Gastrocnemius medialis (tissue), 4 donors: ENCODE data around the gene RBKS. TPM values are rescaled to one million over a fixed set of nuclear protein-coding genes. Genes with fewer than 3 reads are reported as not detected.

Experiments
- ATAC-seq, 2 donors: fragments of 150-250 bp; one replicate each; pipeline ENCODE4 v1.9.1; 2016
- DNase-seq, 2 donors: peaks; one replicate each; pipeline ENCODE4 v3.0.0-alpha.2; 2019
- H3K27ac ChIP-seq, 4 donors: fragments of 200-600 bp; sonication (generic); 1 replicate in 1 of 4; 2 replicates in 3 of 4; pipeline ENCODE4 v1.5.1; 2016 to 2018; ENCODE audit warnings: mild to moderate bottlenecking in 2 of 4, moderate library complexity in 1 of 4
- H3K27me3 ChIP-seq, 3 donors: fragments of 200-600 bp; sonication (generic) in 2 of 3; 1 replicate in 1 of 3; 2 replicates in 2 of 3; pipeline versions ENCODE4 v1.5.1 to v1.6.0; 2016 to 2019; ENCODE audit warnings: mild to moderate bottlenecking in 1 of 3, moderate library complexity in 1 of 3
- H3K36me3 ChIP-seq, 2 donors: fragments of 200-600 bp; sonication (generic) in 1 of 2; one replicate each; pipeline ENCODE4 v1.5.1; 2017 to 2018
- H3K4me1 ChIP-seq, 2 donors: fragments of 200-600 bp; sonication (generic) in 1 of 2; one replicate each; pipeline ENCODE4 v1.5.1; 2016 to 2017; ENCODE audit warnings: mild to moderate bottlenecking in 2 of 2
- H3K4me3 ChIP-seq, 4 donors: fragments of 200-600 bp; sonication (generic) in 3 of 4; 1 replicate in 1 of 4; 2 replicates in 3 of 4; pipeline ENCODE4 v1.5.1; 2016 to 2019; ENCODE audit warnings: mild to moderate bottlenecking in 2 of 4
- H3K9me3 ChIP-seq, 3 donors: fragments of 200-600 bp; sonication (generic) in 2 of 3; 1 replicate in 1 of 3; 2 replicates in 2 of 3; pipeline ENCODE4 v1.5.1; 2016 to 2019
- CTCF ChIP-seq, 5 experiments: fragments of 450-650 bp in 3 of 5; fragments of 200-600 bp in 2 of 5; sonication (generic) in 2 of 5; IDR thresholded peaks in 4 of 5; conservative IDR thresholded peaks in 1 of 5; 1 replicate in 4 of 5; 2 replicates in 1 of 5; pipeline ENCODE4 v1.5.1; 2016 to 2019; ENCODE audit warnings: antibody characterized with exemption in 5 of 5, mild to moderate bottlenecking in 3 of 5, moderate library complexity in 3 of 5
- POLR2A ChIP-seq, 2 donors: fragments of 450-650 bp; IDR thresholded peaks; one replicate each; pipeline ENCODE4 v1.6.1; 2017; ENCODE audit warnings: antibody characterized with exemption in 2 of 2, mild to moderate bottlenecking in 2 of 2, moderate library complexity in 2 of 2
- in situ Hi-C, 4 donors: fragments of 200-750 bp; cut with MboI; loops; one replicate each; pipeline versions ENCODE4 v1.15.0 to v1.8.0; 2017; ENCODE audit warnings: low sequenced_read_pairs in 4 of 4
- intact Hi-C: fragments of 100-400 bp; cut with DNase I; formaldehyde crosslinking; loops from one replicate; pipeline ENCODE4 v1.15.1; 2023; ENCODE audit warnings: low total_unique reads
- total RNA-seq, 4 donors: library from RNA; depleted of rRNA; stranded (reverse); fragments of >200 nt; gene quantifications; one replicate each; pipeline versions ENCODE4 v1.1.0 to v1.2.3, GENCODE V29; 2016

Gene RBKS
- total RNA-seq, 4 donors from 2014 or later: 0.41 to 5.4 (median 3.0) TPM

DNA sequence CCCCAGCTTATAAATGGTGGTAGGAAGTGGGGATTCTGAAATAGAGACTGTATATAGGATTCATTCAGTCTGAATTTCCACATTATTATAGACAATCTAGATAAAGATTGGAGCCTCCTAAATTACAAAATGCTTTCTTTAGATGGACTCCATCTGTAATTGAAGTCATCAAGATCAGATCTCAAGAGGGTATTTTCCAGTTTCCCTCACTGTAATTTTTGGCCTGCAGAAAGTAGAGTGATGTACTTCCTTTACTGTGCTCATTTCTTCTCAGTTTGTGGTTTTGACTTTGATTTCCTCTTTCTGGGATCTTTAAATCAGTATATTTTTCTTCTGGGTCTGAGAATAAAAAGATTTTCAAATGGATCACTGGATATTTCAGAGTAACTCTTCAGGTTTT lies 7.5 kb upstream of the RBKS start:
- peaks cover 13 to 20% of the 10 kb centered on the region in 2 donors for H3K4me1 ChIP-seq
- H3K27ac ChIP-seq: peak overlapping the region in 1 of 4 donors; percentile 81
- ATAC-seq (no peak), DNase-seq (no peak)
- H3K27me3 ChIP-seq: no peaks in the 10 kb centered on the region
- intact Hi-C loops: no loop called here
- in situ Hi-C loops: no loop called here
- no peaks in the 10 kb centered on the region for H3K9me3 ChIP-seq
- TF ChIP-seq CTCF (IDR thresholded peaks at IDR 0.05 in 4 of 5, conservative IDR thresholded peaks at IDR 0.05 in 1 of 5): no peak
- no peak for TF ChIP-seq POLR2A (IDR thresholded peaks at IDR 0.05)
- H3K36me3 ChIP-seq: peaks cover 0 to 14% of the 10 kb centered on the region in 2 donors
- no peak overlapping the region for H3K4me3 ChIP-seq

GRCh38 chr2:27893006-27893405 lies 2.8 kb upstream of the RBKS start:
- no peak for ATAC-seq
- Histone ChIP-seq H3K27me3 (no peaks in the 10 kb centered on the region), H3K27ac (peak overlapping the region; percentile 19 to 99 (median 58)), H3K9me3 (no peaks in the 10 kb centered on the region), H3K36me3 (peaks cover 0 to 14% of the 10 kb centered on the region in 2 donors), H3K4me3 (no peak overlapping the region), H3K4me1 (peaks cover 22 to 31% of the 10 kb centered on the region in 2 donors)
- no peak for DNase-seq
- TF ChIP-seq POLR2A (IDR thresholded peaks at IDR 0.05) (no peak), CTCF (IDR thresholded peaks at IDR 0.05 in 4 of 5, conservative IDR thresholded peaks at IDR 0.05 in 1 of 5) (no peak)
- in situ Hi-C loops (no loop called here), intact Hi-C loops (loop anchor here (5.0 kb wide), 3 partner anchors 181 to 309 kb away; no protein-coding TSS in a partner anchor)

DNA sequence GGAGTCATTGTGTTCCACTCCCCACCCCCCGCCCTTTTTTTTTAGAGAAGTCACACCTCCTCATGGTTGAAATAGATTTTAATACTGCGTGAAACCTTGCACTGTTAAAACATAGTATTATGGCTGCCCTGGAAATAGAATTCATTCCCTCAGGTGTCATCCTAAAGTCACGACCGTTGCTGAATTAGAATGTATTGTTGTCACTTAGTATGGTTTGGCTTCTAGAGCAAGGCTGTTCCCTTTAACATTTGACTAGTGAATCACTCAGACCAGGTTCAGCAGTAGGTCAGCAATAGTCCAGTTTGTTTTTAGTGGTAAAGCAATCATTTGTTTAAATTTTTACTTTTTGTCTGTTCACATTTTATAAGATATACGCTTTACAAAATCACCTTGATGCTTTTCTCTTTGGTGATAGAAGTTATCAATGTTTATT lies 1.5 kb upstream of the RBKS start:
- in situ Hi-C loops (no loop called here), intact Hi-C loops (loop anchor here (2.0 to 5.0 kb wide), 6 partner anchors 63 to 507 kb away; partner anchors contain the start of gene MRPL33)
- peaks cover 0 to 12% of the 10 kb centered on the region in 2 donors for H3K36me3 ChIP-seq
- H3K4me1 ChIP-seq: peaks cover 22 to 35% of the 10 kb centered on the region in 2 donors
- H3K27ac ChIP-seq: peak overlapping the region; percentile 94 to 99 (median 96)
- H3K4me3 ChIP-seq: peak overlapping the region; percentile 74 to 88 (median 83)
- DNase-seq (no peak), ATAC-seq (no peak)
- no peak for TF ChIP-seq CTCF (IDR thresholded peaks at IDR 0.05 in 4 of 5, conservative IDR thresholded peaks at IDR 0.05 in 1 of 5)
- TF ChIP-seq POLR2A (IDR thresholded peaks at IDR 0.05): no peak
- no peaks in the 10 kb centered on the region for H3K27me3 ChIP-seq
- no peaks in the 10 kb centered on the region for H3K9me3 ChIP-seq

DNA sequence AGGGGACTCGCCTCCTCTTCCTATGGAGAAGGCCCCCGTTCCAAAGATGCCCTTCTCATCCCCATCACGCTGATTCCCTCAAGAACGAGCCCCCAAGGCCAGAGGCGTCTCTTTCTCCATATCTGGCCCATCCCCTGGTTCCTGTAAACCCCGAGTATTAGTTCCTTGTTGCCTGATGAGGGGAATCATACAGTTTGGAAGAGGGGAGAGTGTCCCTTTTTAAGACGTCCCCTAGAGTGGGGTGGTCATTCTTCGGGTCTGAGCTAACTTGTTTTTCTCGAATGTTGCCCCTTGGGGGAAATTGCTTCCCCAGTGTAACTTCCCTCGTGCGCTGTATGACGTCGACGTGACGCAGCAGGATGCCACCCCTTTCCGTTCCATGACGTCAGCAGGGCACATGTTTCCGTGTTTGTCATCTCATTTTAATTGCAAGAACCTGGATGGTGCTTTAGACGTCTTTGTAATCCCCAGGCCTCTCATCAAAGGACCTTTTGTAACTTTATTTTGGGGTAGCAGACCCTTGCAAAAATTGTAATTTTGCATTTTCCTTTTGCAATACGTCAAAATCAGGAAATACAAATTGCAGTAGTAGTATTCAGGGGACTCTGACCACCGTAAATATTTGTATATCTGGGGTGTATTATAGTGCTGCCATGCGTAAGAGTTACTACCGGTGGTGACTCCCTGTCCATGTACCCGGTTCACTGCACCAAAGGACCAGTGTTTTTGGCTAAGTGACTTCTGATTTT lies 911 bp upstream of the RBKS start:
- DNase-seq (peak; percentile 67 to 70), ATAC-seq (peak; percentile 41 to 42)
- intact Hi-C loops (loop anchor here (2.0 to 5.0 kb wide), 6 partner anchors 64 to 508 kb away; partner anchors contain the start of gene MRPL33), in situ Hi-C loops (no loop called here)
- Histone ChIP-seq H3K27me3 (no peaks in the 10 kb centered on the region), H3K27ac (peak overlapping the region; percentile 94 to 99 (median 96)), H3K4me1 (peaks cover 22 to 35% of the 10 kb centered on the region in 2 donors), H3K9me3 (no peaks in the 10 kb centered on the region), H3K36me3 (peaks cover 0 to 6% of the 10 kb centered on the region in 2 donors), H3K4me3 (peak overlapping the region; percentile 74 to 88 (median 83))
- TF ChIP-seq POLR2A (IDR thresholded peaks at IDR 0.05) (peak in 1 of 2 donors; percentile 24), CTCF (IDR thresholded peaks at IDR 0.05 in 4 of 5, conservative IDR thresholded peaks at IDR 0.05 in 1 of 5) (no peak)
